Pulmonary artery endothelial cell (primary cell): Measurements from ENCODE around the gene TOMM20. TPM values are rescaled to one million over a fixed set of nuclear protein-coding genes. Genes with fewer than 3 reads are reported as not detected.

ENCODE experiments used
- DNase-seq: peaks from one replicate; pipeline ENCODE4 v3.0.0-alpha.2; 2011; ENCODE audit warnings: low read depth, low spot score
- total RNA-seq: library from RNA; depleted of rRNA; stranded (reverse); fragments of >200 nt; gene quantifications from 2 replicates; pipeline ENCODE4 v1.2.3, GENCODE V29; 2014

TOMM20 gene
- total RNA-seq, 1 donor from 2014 or later: 123 TPM

GRCh38 chr1:235067396-235068157 is 61.1 kb downstream of the TOMM20 start:
- DNase-seq: no peak

- DNase-seq: no peak
Observed at GRCh38 chr1:235063068-235063765, 65.4 kb downstream of the TOMM20 start.

GRCh38 chr1:235060607-235061470 is 67.8 kb downstream of the TOMM20 start:
- DNase-seq: no peak

Other genes with a start within 250 kb of the TOMM20 start
- 52.2 and 57.3 TPM in 2 replicates for gene RBM34, start 32.4 kb upstream of the TOMM20 start, total RNA-seq
- 39.4 and 50.5 TPM in 2 replicates for gene ARID4B, start 199.3 kb upstream of the TOMM20 start, total RNA-seq
- 28.4 and 28.7 TPM in 2 replicates for gene GGPS1, start 199.7 kb upstream of the TOMM20 start, total RNA-seq
- 24.5 and 29.6 TPM in 2 replicates for gene TBCE, start 238.6 kb upstream of the TOMM20 start, total RNA-seq